Uterus (tissue), 2 donors: ENCODE measurements around the gene ARFIP1.

Source experiments
- POLR2A ChIP-seq, 2 donors: fragments of 450-650 bp; IDR thresholded peaks; one replicate each; pipeline ENCODE4 v1.6.1; 2016; ENCODE audit warnings: antibody characterized with exemption in 2 of 2, mild to moderate bottlenecking in 1 of 2, moderate library complexity in 1 of 2
- TF ChIP-seq, protein P1 (sequence below), 4 experiments: fragments of 200-600 bp in 2 of 4; fragments of 450-650 bp in 2 of 4; sonication (generic) in 2 of 4; IDR thresholded peaks; one replicate each; pipeline ENCODE4 v1.5.1; 2016 to 2019; ENCODE audit warnings: antibody characterized with exemption in 4 of 4, mild to moderate bottlenecking in 2 of 4, moderate library complexity in 1 of 4

DNA sequence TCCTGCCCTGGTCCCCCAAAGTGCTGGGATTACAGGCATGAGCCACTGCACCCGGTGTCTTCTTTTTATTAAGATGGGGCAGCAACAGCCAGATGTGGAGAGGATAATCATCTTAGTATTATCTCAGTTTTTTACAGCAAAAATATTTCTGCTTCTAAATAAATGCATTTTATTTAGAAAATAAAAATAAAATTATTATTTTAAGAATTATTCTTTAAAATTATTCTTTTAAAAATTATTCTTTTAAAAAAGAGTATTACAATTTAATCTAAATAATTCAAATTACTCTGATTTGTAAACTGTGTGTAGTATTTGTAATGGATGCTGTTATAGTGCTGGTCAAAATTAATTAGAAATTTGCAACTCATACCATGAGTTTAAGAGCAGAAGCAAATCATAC is 67.6 kb downstream of the ARFIP1 start:
- TF ChIP-seq, protein P1, sequence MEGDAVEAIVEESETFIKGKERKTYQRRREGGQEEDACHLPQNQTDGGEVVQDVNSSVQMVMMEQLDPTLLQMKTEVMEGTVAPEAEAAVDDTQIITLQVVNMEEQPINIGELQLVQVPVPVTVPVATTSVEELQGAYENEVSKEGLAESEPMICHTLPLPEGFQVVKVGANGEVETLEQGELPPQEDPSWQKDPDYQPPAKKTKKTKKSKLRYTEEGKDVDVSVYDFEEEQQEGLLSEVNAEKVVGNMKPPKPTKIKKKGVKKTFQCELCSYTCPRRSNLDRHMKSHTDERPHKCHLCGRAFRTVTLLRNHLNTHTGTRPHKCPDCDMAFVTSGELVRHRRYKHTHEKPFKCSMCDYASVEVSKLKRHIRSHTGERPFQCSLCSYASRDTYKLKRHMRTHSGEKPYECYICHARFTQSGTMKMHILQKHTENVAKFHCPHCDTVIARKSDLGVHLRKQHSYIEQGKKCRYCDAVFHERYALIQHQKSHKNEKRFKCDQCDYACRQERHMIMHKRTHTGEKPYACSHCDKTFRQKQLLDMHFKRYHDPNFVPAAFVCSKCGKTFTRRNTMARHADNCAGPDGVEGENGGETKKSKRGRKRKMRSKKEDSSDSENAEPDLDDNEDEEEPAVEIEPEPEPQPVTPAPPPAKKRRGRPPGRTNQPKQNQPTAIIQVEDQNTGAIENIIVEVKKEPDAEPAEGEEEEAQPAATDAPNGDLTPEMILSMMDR (IDR thresholded peaks at IDR 0.05): no peak
- no peak for TF ChIP-seq POLR2A (IDR thresholded peaks at IDR 0.05)
